NCI-H1694 treated with DMSO at 0.1 percent for 48 hours (cell line): ENCODE data around the gene ECM2.

Source experiments
- DNase-seq: peaks from one replicate; lab custom pipeline; 2025; lab: John Stamatoyannopoulos, UW

Gene ECM2

GRCh38 chr9:92527832-92528521 lies 7.8 kb downstream of the ECM2 start:
- DNase-seq: no peak

GRCh38 chr9:92527291-92527828 lies 8.4 kb downstream of the ECM2 start:
- DNase-seq: no peak

- DNase-seq: no peak
These were observed 10.5 kb downstream of the ECM2 start for GRCh38 chr9:92525306-92525705.

GRCh38 chr9:92524881-92525280 lies 10.9 kb downstream of the ECM2 start:
- DNase-seq: no peak

GRCh38 chr9:92522983-92523970 lies 12.5 kb downstream of the ECM2 start:
- DNase-seq: no peak

GRCh38 chr9:92520837-92521236 lies 15.0 kb downstream of the ECM2 start:
- DNase-seq: no peak

GRCh38 chr9:92518199-92518598 lies 17.6 kb downstream of the ECM2 start:
- DNase-seq: no peak

- DNase-seq: no peak
These were observed 18.7 kb downstream of the ECM2 start for GRCh38 chr9:92517046-92517445.

- DNase-seq: no peak
These were observed 19.3 kb downstream of the ECM2 start for GRCh38 chr9:92516521-92516920.

GRCh38 chr9:92514635-92515034 lies 21.2 kb downstream of the ECM2 start:
- no peak for DNase-seq

GRCh38 chr9:92513349-92513748 lies 22.4 kb downstream of the ECM2 start:
- DNase-seq: no peak

- DNase-seq: no peak
These were observed 23.2 kb downstream of the ECM2 start for GRCh38 chr9:92512622-92513021.

- no peak for DNase-seq
These were observed 25.0 kb downstream of the ECM2 start for GRCh38 chr9:92510747-92511146.

- no peak for DNase-seq
These were observed 26.7 kb downstream of the ECM2 start for GRCh38 chr9:92509050-92509449.

- no peak for DNase-seq
These were observed 27.6 kb downstream of the ECM2 start for GRCh38 chr9:92508018-92508820.

GRCh38 chr9:92507496-92507895 lies 28.3 kb downstream of the ECM2 start:
- DNase-seq: no peak

- no peak for DNase-seq
These were observed 28.8 kb downstream of the ECM2 start for GRCh38 chr9:92507005-92507404.

GRCh38 chr9:92506184-92506857 lies 29.5 kb downstream of the ECM2 start:
- no peak for DNase-seq

GRCh38 chr9:92504881-92505280 lies 30.9 kb downstream of the ECM2 start:
- DNase-seq: no peak

GRCh38 chr9:92503156-92503555 lies 32.6 kb downstream of the ECM2 start:
- DNase-seq: no peak

- no peak for DNase-seq
These were observed 34.0 kb downstream of the ECM2 start for GRCh38 chr9:92501671-92502393.
